ENCODE results near the gene PDXDC1.
"Not testable (repeated sequence)": the region's sequence is repeated elsewhere in the genome, so short reads cannot be mapped to it uniquely, and the experiment has no call there.

PDXDC1 gene

GRCh38 chr16:15071916-15072769 is 97.3 kb downstream of the PDXDC1 start:
- not testable (repeated sequence) for DNase-seq

- no peak for DNase-seq
These were observed 98.3 kb downstream of the PDXDC1 start for GRCh38 chr16:15073101-15073500.

DNA sequence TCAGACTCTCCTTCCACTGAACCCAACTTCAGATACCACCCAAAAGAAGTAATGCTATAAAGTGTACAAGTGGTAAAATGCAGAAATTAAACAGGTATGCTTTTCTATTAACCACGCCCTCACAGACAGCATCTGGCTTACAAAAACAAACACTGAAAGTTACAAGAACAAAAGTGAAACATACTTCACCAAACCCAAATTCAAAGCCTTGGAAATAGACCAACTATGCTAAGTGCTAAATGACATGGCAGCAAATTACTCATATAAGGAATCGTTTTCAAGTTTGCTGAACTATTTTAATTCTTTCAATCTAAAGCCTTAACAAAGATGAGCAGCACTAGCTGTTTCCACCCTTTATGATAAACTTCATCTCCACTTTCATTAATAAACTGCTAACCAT is 101.3 kb downstream of the PDXDC1 start:
- DNase-seq, result peak in 1 of 5 donors; percentile 17

- DNase-seq, result not testable (repeated sequence)
These were observed 106.1 kb downstream of the PDXDC1 start for GRCh38 chr16:15080883-15081282.

- DNase-seq, result not testable (repeated sequence)
These were observed 108.0 kb downstream of the PDXDC1 start for GRCh38 chr16:15082788-15083187.

DNA sequence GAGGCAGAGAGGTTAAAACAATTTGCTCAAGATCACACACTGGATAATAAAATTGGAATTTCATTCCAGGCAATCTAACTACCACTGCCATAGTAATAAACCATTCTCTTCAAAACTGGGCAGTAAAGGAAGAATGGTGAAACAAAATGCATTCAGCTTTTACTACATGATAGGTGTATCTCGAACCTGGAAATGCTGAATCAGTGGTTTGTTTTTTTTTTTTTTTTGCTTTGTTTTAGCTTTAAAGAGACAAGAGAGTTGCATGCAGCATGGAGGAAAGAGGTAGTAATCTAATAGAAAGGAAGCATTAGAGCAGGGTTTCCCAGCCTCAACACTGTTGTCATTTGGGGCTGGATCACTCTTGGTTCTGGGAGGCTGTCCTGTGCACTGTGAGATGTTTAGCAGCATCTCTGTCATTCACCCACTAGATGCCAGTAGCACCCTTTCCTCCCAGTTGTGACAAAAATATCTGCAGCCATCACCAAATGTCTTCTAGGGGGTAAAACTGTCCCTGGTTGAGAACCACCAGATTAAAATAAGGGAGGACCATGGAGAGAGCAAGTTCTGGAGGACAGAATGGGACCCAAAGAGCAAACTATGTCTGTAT is 115.9 kb downstream of the PDXDC1 start:
- DNase-seq, result not testable (repeated sequence)

DNA sequence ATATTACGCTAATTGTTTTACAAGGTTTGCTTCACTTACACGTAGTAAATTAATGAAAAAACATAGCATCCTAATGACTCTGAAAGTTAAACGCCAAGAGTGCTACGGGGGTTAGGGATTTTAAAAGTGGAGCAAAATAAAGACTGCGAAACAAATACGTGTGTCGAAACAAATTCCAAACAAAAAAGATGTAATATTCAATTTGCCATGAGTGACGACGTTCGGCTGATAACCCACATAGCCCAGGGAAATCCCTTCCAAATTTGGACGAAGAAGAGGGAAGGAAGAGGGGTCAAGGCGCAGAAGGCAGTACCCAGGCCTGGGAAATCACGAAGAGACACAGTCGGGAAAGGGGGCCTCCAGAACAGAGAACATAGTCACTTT is 118.7 kb downstream of the PDXDC1 start:
- DNase-seq, result not testable (repeated sequence)

GRCh38 chr16:15093955-15094827 is 119.4 kb downstream of the PDXDC1 start, which contains the start of gene RRN3:
TSS of gene RRN3 (minus strand) at chr16:15094272. CDS start at chr16:15094233, 39 bp downstream.
- peak; percentile 61 to 92 (median 76) for DNase-seq

- not testable (repeated sequence) for DNase-seq
These were observed 121.8 kb downstream of the PDXDC1 start for GRCh38 chr16:15096583-15096972.

- not testable (repeated sequence) for DNase-seq
These were observed 124.6 kb downstream of the PDXDC1 start for GRCh38 chr16:15099366-15099909.

DNA sequence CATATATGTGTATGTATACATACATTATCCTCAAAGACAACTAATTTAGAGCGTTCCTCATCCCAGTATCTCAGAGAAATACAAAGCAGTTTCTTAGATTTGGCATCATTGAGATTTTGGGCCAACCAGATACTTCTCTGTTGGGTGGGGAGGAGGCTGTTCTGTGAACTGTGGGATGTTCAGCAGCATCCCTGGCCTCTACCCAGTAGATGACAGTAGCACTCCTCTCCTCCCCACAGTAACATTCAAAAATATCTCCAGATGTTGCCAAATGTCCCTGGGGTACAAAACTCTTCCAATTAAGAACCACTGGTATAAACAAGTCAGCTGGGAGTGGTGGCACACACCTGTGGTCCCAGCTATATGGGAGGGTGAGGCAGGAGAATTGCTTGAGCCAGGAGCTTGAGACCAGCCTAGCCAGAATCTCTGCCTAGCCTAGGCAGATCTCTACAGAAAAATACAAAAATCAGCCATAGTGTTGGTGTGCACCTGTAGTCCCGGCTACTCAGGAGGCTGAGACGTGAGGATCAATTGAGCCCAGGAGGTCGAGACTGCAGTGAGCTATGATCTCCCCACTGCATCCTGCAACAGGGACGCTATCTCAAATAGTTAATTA is 125.7 kb downstream of the PDXDC1 start:
- not testable (repeated sequence) for DNase-seq

DNA sequence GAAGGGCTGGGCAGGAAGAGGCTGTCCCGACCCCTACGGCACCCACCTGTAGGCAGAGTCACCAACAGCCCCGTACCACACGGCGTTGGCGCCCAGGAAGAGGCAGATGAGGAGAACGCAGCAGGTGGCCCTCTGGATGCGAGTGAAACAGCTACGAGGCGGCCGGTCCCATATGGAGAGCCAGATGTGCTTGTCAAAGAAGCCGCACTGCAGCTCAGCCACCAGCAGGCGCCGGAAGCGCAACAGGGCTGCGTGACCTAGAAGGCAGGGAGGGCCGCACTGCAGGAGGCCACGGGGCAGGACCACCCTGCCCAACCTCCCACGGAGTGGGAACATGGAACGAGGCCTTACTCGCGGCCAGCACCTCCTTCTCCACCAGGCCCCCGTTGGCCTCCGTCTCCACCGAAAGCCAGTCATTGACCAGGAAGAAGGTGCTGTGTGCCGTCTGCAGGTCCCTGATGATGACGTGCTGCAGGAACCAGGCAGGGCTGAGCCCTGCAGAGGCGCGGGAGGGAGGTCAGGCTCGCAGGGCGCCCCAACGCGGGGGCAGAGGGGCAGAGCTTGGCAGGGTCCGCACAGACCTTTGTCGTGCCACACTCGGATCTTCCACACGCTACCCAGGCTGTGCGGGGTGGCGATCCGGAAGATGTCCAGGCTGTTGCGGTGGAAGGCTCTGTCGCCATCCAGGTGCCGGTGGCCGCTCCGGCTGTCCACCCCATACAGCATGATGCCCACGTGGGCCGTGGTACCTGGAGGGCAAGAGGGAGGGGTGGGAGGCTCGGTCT is 153.0 kb downstream of the PDXDC1 start:
- not testable (repeated sequence) for DNase-seq

- DNase-seq, result not testable (repeated sequence)
These were observed 155.6 kb downstream of the PDXDC1 start for GRCh38 chr16:15130256-15130932.

GRCh38 chr16:15130943-15131700 is 156.3 kb downstream of the PDXDC1 start:
- DNase-seq, result not testable (repeated sequence)

- DNase-seq, result not testable (repeated sequence)
These were observed 158.0 kb downstream of the PDXDC1 start for GRCh38 chr16:15132719-15133428.

DNA sequence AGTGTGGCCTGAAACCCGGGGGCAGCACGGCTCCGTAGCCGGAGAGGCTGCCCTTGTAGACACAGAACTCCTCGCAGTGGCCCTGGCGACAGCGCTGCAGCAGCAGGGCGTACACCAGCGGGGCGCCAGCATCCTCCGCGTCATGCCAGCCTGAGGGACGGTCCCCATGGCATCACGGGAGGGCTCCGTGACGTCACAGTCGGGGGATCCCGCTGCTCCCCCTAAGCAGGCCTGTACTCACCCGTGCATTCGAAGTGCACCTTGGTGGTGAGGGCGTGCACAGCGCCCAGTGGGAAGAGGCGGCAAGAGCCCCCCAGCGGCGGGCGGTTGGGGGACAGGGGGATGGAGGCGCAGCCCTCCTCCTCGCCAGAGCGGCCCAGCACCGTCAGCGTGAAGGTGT is 158.7 kb downstream of the PDXDC1 start:
- DNase-seq, result not testable (repeated sequence)

GRCh38 chr16:15134752-15135482 is 160.1 kb downstream of the PDXDC1 start:
- not testable (repeated sequence) for DNase-seq

All from T-helper 1 cell (primary cell).